Erythroblast (primary cell): Measurements from ENCODE around the gene EYA3.

Source experiments
- GATA1 ChIP-seq: IDR thresholded peaks from 2 replicates; pipeline ENCODE4 v1.6.1; 2011; ENCODE audit warnings: low read depth, mild to moderate bottlenecking, control low read depth, low read length, moderate library complexity
- POLR2A ChIP-seq: IDR thresholded peaks from 2 replicates; pipeline ENCODE4 v1.6.1; 2011; ENCODE audit warnings: mild to moderate bottlenecking, low read length

DNA sequence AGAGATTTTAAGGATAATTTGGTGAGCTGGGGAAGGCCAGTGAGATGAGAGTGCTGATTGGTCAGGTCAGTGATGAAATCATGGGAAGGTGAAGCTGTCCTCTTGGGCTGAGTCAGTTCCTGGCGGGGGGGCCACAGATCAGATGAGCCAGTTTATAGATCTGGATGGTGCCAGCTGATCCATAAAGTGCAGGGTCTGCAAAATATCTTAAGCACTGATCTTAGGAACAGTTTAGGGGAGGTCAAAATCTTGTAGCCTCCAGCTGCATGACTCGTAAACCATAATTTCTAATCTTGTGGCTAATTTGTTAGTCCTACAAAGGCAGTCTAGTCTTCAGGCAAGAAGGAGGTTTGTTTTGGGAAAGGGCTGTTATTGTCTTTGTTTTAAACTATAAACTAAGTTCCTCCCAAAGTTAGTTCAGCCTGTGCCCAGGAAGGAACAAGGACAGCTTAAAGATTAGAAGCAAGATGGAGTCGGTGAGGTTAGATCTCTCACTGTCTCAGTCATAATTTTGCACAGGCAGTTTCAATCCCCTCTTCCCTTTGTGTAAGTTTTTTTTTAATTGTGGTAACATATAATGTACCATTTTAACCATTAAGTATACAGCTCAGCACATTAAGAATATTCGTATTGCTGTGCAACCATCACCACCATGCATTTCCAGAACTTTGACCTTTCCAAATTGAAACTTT, 48.7 kb upstream of the EYA3 start:
- TF ChIP-seq POLR2A, result no peak
- TF ChIP-seq GATA1, result no peak
